ENCODE results near the gene DLX6. TPM values are rescaled to one million over a fixed set of nuclear protein-coding genes. Genes with fewer than 3 reads are reported as not detected.
A peak's percentile ranks its signal among the peaks of the same experiment; 100 is the strongest.

Gene DLX6
- not detected for total RNA-seq (2021; fragmentation: NEBNext Ultra II Directional; extraction: Animal tissue kit (Norgen Biotek cat#: 25700))
- long read RNA-seq: 0 reads

DNA sequence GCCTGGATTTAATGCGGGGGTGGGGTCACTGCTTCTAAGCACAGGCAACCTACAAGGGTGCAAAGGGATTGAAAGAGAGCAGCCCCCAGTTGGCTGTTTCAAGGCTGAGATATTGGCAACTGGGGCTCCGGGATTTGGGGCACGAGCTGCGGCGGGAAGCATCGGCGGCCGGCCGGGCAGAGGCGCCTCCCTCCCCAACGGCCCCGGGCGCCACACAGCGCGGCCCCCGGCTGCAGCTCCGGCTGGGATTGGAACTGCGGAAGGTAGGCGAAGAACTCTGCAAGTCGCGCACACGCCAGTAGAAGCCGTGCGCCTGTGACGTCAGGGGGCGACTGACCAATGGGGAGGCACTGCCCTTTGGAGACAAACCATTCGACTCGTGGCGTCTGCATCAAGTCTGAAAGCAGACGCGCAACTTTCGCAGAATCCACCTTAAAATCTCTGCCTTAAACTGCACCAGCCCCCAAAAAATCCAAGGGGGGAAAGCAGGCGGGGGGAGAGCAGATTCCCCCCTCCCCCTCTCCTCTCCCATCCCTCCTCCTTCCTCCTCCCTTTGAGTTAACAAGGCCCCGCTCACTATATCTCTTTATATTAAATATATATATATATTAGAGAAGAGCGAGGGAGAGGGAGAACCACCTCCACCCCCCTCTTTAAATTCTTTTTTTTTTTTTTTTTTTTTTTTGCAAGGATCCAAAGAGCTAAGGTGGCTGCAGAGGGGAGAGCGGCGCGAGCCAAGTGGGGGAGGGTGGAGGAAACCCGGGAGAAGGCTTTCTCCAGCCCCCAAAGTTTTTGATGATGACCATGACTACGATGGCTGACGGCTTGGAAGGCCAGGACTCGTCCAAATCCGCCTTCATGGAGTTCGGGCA lies at the start of gene DLX6:
TSS of gene DLX6 (plus strand) at position 371 of the 872 bp plus-strand sequence. CDS start at position 796, 425 bp downstream.
- H3K9me3 Mint-ChIP-seq: no peaks in the 10 kb centered on the region
- H3K4me3 Mint-ChIP-seq: peak within 1 kb of the TSS; percentile 42
- TF ChIP-seq, protein P1, sequence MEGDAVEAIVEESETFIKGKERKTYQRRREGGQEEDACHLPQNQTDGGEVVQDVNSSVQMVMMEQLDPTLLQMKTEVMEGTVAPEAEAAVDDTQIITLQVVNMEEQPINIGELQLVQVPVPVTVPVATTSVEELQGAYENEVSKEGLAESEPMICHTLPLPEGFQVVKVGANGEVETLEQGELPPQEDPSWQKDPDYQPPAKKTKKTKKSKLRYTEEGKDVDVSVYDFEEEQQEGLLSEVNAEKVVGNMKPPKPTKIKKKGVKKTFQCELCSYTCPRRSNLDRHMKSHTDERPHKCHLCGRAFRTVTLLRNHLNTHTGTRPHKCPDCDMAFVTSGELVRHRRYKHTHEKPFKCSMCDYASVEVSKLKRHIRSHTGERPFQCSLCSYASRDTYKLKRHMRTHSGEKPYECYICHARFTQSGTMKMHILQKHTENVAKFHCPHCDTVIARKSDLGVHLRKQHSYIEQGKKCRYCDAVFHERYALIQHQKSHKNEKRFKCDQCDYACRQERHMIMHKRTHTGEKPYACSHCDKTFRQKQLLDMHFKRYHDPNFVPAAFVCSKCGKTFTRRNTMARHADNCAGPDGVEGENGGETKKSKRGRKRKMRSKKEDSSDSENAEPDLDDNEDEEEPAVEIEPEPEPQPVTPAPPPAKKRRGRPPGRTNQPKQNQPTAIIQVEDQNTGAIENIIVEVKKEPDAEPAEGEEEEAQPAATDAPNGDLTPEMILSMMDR (IDR thresholded peaks at IDR 0.05): no peak
- no peak for DNase-seq
- H3K27me3 Mint-ChIP-seq (ENCODE audit: insufficient read depth): peaks cover 50% of the 10 kb centered on the region
- no peaks in the 10 kb centered on the region for H3K4me1 Mint-ChIP-seq (ENCODE audit: low read depth)
- no peak within 1 kb of the TSS for H3K27ac Mint-ChIP-seq
- no peaks in the 10 kb centered on the region; the same call in 1 of the 2 replicates for H3K36me3 Mint-ChIP-seq (ENCODE audit: low read depth)

DNA sequence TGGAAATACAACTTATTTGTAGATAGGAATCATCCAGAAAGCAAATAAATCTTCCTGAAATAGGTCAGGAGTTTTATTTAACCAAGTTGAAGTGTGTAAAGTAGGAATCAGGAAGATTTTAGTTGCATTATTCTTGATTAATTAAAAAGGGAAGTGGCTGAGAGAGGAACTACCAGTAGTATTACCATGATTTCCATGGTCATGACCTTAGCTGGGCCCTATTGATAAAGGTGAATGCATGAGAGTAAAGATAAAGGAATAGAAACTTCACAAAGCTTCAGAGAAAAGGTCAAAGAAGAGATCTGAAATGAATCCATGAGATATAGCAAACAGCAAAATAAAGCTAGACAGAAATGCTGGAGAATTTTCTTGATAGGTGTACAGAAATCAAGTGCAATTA lies 46.2 kb upstream of the DLX6 start:
- TF ChIP-seq, protein P1 (IDR thresholded peaks at IDR 0.05): no peak
- H3K27me3 Mint-ChIP-seq (ENCODE audit: insufficient read depth): peaks cover 1% of the 10 kb centered on the region; the same call in 1 of the 2 replicates
- DNase-seq: no peak
- no peak overlapping the region for H3K4me3 Mint-ChIP-seq
- peaks cover 23% of the 10 kb centered on the region for H3K9me3 Mint-ChIP-seq
- H3K4me1 Mint-ChIP-seq (ENCODE audit: low read depth): no peaks in the 10 kb centered on the region
- no peaks in the 10 kb centered on the region for H3K36me3 Mint-ChIP-seq (ENCODE audit: low read depth)
- no peak overlapping the region for H3K27ac Mint-ChIP-seq

DNA sequence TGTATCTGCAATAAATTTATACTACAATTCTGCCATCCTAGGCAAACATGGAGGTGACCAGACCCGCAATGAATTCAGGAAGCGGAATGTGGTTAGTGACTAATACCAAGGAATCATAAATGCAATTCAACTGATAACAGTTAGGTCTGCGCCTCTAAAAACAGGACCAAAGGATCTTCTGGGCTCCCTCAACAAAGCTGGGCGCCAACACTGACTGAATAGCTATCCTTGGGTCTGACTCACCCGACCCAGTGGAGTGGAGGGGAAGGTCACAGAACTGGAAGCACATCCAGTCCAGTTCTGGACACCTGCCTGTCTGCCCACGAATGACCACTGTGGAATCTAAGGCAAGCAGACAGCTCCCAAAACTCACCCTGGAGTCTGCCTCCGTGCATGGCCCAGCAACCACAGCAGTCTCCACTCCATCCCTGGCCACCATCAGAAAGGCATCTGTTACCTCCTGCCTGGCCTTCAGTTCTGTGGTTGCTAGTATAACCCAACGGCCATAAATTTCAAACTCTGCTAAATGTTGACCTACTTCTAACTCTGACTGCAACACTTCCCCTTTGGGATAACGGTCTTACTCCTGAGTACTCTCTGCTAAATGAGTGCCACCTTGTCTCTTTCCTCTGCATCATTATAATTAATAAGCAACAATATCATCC lies 43.0 kb upstream of the DLX6 start:
- Mint-ChIP-seq H3K27me3 (ENCODE audit: insufficient read depth) (peaks cover 1% of the 10 kb centered on the region; the same call in 1 of the 2 replicates), H3K4me1 (ENCODE audit: low read depth) (no peaks in the 10 kb centered on the region), H3K36me3 (ENCODE audit: low read depth) (no peaks in the 10 kb centered on the region), H3K4me3 (no peak overlapping the region), H3K9me3 (peaks cover 27% of the 10 kb centered on the region), H3K27ac (no peak overlapping the region)
- TF ChIP-seq, protein P1 (IDR thresholded peaks at IDR 0.05): no peak
- DNase-seq: no peak

DNA sequence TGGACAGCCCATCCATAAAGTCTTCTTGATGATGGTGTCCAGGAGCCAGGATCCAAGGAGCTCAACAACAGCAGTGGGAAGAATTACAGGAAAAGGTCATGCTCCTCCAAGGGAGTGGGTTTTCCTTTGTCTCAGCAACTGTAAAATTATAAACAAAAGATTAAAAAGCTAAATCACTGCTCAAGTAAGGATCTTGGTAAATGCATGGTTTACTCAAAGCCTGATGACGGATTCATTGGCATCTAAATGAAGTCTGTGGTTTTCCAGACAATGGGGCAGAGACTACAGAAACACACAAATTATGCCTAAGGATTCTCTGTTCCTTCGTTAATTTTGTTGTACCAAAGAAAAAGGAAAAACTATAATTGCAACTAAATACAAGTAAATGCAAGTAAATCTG lies 36.4 kb upstream of the DLX6 start:
- Mint-ChIP-seq H3K27ac (no peak overlapping the region), H3K36me3 (ENCODE audit: low read depth) (no peaks in the 10 kb centered on the region), H3K4me3 (no peak overlapping the region), H3K4me1 (ENCODE audit: low read depth) (no peaks in the 10 kb centered on the region), H3K9me3 (peaks cover 13% of the 10 kb centered on the region; the same call in 1 of the 2 replicates), H3K27me3 (ENCODE audit: insufficient read depth) (no peaks in the 10 kb centered on the region)
- TF ChIP-seq, protein P1 (IDR thresholded peaks at IDR 0.05): no peak
- no peak for DNase-seq

DNA sequence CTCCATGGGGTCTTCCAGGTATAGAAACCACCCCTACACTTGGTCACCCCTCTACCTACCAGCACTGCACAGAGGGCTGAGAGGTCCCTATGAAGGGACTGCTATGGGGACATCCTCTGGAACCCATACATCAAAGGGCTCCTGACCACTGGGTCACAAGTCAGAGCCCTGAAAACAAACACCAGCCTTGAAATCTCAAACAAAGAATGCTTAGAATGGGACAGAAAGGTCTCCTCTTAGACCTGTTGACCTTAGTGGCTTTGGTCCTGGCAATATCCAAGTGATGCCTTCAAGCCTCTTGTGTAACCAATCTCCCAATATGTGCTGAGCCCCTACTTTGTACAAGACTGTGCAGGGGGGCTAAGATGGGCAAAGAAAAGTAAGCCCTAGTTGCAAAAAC lies 34.6 kb upstream of the DLX6 start:
- no peak for DNase-seq
- H3K36me3 Mint-ChIP-seq (ENCODE audit: low read depth): no peaks in the 10 kb centered on the region
- H3K4me3 Mint-ChIP-seq: no peak overlapping the region
- no peak overlapping the region for H3K27ac Mint-ChIP-seq
- peaks cover 14% of the 10 kb centered on the region for H3K9me3 Mint-ChIP-seq
- TF ChIP-seq, protein P1 (IDR thresholded peaks at IDR 0.05): no peak
- no peaks in the 10 kb centered on the region for H3K4me1 Mint-ChIP-seq (ENCODE audit: low read depth)
- no peaks in the 10 kb centered on the region for H3K27me3 Mint-ChIP-seq (ENCODE audit: insufficient read depth)
